ENCODE results near the gene TRHDE.

The TRHDE gene

DNA sequence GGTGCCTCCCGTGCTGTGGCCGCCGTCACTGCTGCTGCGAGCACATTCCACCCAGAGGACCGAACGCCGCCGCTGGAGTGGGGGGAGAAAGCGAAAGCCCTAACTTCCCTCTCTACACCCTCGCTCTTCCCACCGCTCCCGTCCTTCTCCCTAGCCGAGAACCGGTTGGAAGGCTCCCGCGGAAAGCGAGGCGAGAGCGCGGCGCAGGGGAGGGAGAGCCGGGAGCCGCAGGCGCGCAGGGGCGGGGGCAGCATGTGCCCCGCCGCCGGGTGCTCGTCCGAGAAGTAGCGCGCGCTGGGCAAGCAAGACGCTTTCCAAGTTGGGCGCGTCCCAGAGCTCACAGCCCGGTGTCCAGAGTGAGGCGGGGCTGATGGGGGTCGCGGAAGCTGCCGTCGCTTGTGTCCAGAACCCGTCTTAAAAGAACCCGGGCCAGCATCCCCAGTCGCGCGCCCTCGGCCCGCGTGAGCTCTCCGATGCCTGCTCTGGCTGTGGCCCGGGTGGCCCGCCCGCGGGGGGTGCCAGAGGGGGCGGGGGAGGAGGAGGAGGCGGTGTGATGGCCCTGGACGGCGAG, at the start of gene TRHDE:
TRHDE (plus strand) TSS at position 280 of the 571 bp plus-strand sequence; CDS start at position 554, 274 bp downstream.
- no peak for DNase-seq

GRCh38 chr12:72226510-72226909, 45.7 kb upstream of the TRHDE start:
- no peak for DNase-seq

DNA sequence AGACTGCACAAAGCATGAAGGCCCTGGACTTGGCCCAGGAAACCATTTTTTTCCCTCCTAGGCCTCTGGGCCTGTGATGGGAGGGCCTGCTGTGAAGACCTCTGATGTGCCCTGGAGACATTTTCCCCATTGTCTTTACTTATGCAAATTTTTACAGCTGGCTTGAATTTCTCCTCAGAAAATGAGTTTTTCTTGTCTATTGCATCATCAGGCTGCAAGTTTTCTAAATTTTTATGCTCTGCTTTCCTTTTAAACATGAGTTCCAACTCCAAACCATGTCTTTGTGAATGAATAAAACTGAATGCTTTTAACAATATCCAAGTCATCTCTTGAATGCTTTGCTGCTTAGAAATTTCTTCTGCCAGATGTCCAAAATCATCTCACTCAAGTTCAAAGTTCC, 43.7 kb upstream of the TRHDE start:
- no peak for DNase-seq

GRCh38 chr12:72230589-72230988, 41.6 kb upstream of the TRHDE start:
- no peak for DNase-seq

GRCh38 chr12:72234886-72235285, 37.3 kb upstream of the TRHDE start:
- DNase-seq: no peak

- no peak for DNase-seq
These were observed 36.0 kb upstream of the TRHDE start for GRCh38 chr12:72236071-72236705.

GRCh38 chr12:72241552-72241951, 30.6 kb upstream of the TRHDE start:
- DNase-seq: no peak

- no peak for DNase-seq
These were observed 29.2 kb upstream of the TRHDE start for GRCh38 chr12:72242946-72243345.

DNA sequence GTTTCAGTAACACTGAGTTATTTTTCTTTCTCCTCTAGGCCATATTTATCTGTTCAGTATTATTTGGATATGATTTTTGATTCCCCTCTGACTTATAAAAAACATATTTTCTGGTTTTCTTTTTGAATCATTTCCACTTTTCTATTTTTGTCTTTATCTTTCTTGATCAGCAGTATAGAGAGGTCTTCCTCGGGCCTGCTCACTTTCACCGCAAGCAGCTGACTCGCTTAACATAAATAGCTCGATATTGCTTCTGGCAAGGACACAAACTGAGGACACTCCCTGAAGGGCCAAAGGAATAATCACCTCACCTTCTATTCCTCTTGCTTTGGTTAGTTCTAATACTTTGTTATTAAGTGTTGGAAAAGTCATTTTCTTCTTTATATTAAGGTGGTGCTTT, 25.8 kb upstream of the TRHDE start:
- no peak for DNase-seq

GRCh38 chr12:72250346-72250745, 21.8 kb upstream of the TRHDE start:
- DNase-seq: no peak

- no peak for DNase-seq
These were observed 15.4 kb upstream of the TRHDE start for GRCh38 chr12:72256725-72257124.

GRCh38 chr12:72261885-72262284, 10.3 kb upstream of the TRHDE start:
- DNase-seq: no peak

DNA sequence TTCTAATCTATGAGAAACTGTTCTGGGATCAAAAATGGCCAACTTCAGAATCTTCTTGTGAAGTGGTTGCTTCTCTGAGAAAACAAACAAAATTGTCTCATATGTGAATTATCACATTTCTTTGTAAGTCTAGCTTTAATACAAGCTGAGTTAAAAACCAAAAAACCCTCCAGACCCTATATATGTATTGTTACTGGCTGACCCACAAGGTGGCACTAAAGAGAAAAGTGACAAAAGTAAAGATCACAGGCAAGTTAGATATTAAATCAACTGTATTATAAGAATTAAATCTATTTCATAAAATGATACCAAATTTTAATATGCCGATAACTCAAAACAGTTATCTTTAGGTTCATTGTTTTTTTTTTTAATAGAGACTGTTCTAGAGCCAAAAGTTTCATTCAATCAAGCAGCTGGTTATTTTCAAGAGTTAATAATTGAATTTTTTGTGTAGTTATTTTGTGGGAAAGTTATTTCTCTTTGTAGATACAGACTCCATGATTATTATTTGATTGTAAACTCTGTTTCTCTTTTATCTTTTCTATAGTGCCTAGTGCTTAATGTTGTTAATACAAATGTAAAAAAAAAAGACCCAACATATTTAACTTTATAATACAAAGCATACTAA, 7.5 kb upstream of the TRHDE start:
- DNase-seq: no peak

DNA sequence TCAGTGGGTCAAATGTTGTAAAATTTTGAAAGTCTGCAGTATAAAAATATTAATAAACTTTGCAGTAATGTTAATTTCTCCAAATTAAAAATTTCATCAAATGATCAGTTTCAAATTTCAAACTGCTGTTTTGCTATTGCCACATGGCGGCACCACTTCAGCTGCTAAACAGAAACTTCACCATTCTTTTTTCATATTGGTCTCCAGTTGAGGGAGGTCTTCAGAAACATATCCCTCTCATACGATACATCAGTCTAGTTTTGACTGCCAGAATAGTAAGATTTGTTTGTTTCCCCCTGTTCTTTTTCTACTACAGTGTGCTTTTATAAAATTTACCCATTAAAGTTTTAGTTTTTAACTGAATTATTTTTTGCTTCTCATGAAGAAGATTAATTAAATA, 4.2 kb upstream of the TRHDE start:
- DNase-seq: no peak

DNA sequence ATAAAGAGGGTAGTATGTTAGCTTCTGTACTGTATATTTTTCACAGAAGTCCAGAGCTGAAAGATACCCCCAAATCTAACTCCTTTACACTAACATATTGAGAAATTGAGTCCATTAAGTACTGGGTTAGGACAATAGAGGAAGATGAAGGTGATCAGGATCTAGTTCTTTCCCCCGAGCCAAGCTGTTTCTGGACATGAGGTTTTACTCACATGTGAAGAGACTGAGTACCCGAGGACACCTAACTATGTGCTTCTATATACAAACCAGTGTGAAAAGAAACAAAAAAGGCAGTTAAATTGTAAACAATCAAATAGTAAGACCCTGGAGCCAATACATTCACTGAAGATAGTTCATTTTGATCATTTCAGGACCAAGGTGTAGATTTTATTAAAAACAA, 3.8 kb upstream of the TRHDE start:
- no peak for DNase-seq

GRCh38 chr12:72269491-72269890, 2.7 kb upstream of the TRHDE start:
- no peak for DNase-seq

- no peak for DNase-seq
These were observed 1.9 kb upstream of the TRHDE start for GRCh38 chr12:72270246-72270645.

DNA sequence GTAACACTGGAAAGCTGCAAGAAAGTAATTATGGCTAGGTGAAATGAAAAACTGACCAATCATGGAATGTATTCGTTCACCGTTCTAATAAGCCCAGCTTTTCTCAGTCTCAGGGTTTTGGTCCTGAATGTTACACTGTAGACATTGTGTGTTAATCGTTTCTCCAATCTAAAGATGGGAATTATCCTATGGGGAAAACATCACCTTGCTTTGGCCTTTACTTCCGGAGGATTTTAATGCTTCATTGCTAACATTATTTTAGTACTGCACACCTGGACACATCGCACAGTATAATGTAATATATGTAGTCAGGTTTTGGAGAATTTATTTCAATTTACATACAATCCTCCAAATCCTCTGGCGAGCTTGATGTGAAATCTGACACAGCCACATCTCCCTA, 1.2 kb upstream of the TRHDE start:
- no peak for DNase-seq

- DNase-seq: no peak
These were observed 599 bp upstream of the TRHDE start for GRCh38 chr12:72271451-72272090.

DNA sequence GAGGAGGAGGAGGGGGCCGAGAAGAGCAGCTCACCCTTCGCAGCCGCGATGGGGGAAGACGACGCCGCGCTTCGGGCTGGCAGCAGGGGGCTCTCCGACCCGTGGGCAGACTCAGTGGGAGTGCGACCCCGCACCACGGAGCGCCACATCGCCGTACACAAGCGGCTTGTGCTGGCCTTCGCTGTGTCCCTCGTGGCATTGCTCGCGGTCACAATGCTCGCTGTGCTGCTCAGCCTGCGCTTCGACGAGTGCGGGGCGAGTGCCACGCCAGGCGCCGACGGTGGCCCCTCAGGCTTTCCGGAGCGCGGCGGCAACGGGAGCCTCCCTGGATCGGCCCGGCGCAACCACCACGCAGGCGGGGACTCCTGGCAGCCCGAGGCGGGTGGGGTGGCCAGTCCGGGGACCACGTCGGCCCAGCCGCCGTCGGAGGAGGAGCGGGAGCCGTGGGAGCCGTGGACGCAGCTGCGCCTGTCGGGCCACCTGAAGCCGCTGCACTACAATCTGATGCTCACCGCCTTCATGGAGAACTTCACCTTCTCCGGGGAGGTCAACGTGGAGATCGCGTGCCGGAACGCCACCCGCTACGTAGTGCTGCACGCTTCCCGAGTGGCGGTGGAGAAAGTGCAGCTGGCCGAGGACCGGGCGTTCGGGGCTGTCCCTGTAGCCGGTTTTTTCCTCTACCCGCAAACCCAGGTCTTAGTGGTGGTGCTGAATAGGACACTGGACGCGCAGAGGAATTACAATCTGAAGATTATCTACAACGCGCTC, 745 bp downstream of the TRHDE start:
- DNase-seq: no peak

DNA sequence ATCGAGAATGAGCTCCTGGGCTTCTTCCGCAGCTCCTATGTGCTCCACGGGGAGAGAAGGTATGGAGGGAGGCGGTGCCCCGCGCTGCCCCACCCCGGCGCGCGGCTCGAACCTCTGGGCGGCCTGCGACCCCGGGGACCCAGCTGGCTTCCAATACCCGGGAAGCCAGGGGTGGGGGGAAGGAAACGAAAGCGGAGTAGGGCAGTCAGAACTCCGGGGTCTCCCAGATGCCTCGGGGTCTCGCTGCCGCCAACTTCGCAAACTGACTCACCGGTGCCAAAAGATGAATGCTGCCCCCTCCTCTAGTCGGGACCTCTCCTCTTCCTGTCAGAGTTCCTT, 1.3 kb downstream of the TRHDE start:
- no peak for DNase-seq

GRCh38 chr12:72273851-72274351, 1.7 kb downstream of the TRHDE start:
- DNase-seq: no peak

DNA sequence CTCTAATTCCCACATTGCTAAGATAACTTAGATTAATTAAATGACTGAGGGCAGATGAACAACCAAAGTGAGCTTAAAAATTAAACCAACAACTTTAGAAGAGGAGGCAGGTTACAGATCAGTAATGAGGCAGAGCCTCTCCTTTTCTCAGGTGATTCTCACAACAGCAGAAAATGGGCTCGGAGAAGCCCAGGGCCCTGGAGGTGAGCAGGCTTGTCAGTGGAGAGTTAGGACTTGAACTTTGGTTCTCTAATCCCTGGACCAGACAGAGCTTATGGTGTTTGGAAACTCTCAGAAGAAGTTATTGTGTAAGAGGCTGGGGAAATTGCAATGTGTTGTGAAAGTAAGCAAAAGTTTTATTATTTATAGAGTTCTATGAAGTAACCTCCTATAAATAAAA, 2.8 kb downstream of the TRHDE start:
- DNase-seq: no peak

All from activated CD4-positive, alpha-beta T cell treated with anti-CD3 and anti-CD28 coated beads, Interleukin-2, amount 50 U/mL, for 4 hours (primary cell).